ENCODE results near the gene EDN2.

DNA sequence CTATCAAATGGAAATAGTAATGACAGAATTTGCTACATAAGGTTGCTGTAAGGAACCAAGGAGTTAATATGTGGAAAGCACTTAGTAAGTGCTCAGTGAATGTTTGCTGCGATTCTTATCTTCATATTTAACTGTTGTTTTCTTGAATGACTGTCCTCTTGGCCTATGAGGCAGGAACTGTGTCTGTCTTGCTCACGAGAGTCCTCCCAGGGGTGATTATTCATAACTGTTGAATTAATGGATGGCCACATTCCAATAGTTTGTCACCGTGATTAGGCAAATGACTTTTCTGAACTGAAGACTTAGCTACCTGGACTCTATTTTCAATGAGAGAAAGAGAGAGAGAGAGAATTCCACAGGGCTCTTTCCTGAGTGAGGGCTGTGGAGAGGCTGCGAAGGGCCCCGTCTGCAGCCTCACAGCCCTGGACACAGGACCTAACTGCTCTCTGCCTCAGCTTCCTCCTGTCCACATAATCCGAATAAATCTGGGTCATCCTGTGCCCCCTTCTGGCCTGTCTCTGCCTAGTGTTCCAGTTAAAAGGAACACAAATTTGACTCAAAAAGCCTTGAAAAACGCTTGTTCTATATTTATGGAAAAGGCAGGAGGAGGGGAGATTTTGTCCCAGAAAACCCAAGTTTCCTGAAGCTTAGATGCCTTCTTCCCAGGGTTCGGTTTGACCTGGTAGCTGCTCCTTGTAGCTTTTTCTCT lies 8.5 kb downstream of the EDN2 start:
- TF ChIP-seq CTCF (IDR thresholded peaks at IDR 0.05) (no peak), POLR2AphosphoS5 (IDR thresholded peaks at IDR 0.05) (no peak), EP300 (IDR thresholded peaks at IDR 0.05) (no peak)
